ENCODE results near the gene FAS. TPM values are rescaled to one million over a fixed set of nuclear protein-coding genes. Genes with fewer than 3 reads are reported as not detected.

The FAS gene
- total RNA-seq, 4 donors from 2014 or later, result 15.0 to 27.5 (median 19.6) TPM

- H3K27me3 ChIP-seq, result no peaks in the 10 kb centered on the region
- no peak for ATAC-seq
- H3K4me3 ChIP-seq, result no peak overlapping the region
- no peaks in the 10 kb centered on the region for H3K36me3 ChIP-seq
- WGBS, 2 donors (ENCODE audit: low coverage in 1 of 2), result 50 to 60% methylated on average over 3 to 4 of the region's 4 CpGs
- peaks cover 0 to 44% (median 5%) of the 10 kb centered on the region in 3 donors for H3K4me1 ChIP-seq
- TF ChIP-seq POLR2AphosphoS5 (IDR thresholded peaks at IDR 0.05) (no peak), POLR2A (IDR thresholded peaks at IDR 0.05) (no peak), EP300 (IDR thresholded peaks at IDR 0.05) (no peak), CTCF (IDR thresholded peaks at IDR 0.05) (no peak)
- peak overlapping the region; percentile 85 to 100 (median 91) for H3K27ac ChIP-seq
- no peaks in the 10 kb centered on the region for H3K9me3 ChIP-seq
These were observed 36.0 kb upstream of the FAS start for GRCh38 chr10:88954458-88955083.

- no peak for ATAC-seq
- H3K27ac ChIP-seq, result no peak overlapping the region
- TF ChIP-seq POLR2AphosphoS5 (IDR thresholded peaks at IDR 0.05) (no peak), CTCF (IDR thresholded peaks at IDR 0.05) (no peak), POLR2A (IDR thresholded peaks at IDR 0.05) (no peak), EP300 (IDR thresholded peaks at IDR 0.05) (no peak)
- no peaks in the 10 kb centered on the region for H3K27me3 ChIP-seq
- no peaks in the 10 kb centered on the region for H3K9me3 ChIP-seq
- H3K4me3 ChIP-seq, result no peak overlapping the region
- WGBS, 2 donors (ENCODE audit: low coverage in 1 of 2), result 88 to 94% methylated on average over 1 of the region's 1 CpG
- H3K4me1 ChIP-seq, result peaks cover 0 to 27% (median 5%) of the 10 kb centered on the region in 3 donors
- H3K36me3 ChIP-seq, result no peaks in the 10 kb centered on the region
These were observed 33.2 kb upstream of the FAS start for GRCh38 chr10:88957381-88957780.

- H3K36me3 ChIP-seq, result no peaks in the 10 kb centered on the region
- no peaks in the 10 kb centered on the region for H3K27me3 ChIP-seq
- peaks cover 0 to 16% (median 1%) of the 10 kb centered on the region in 3 donors for H3K4me1 ChIP-seq
- no peak overlapping the region for H3K27ac ChIP-seq
- WGBS, 2 donors (ENCODE audit: low coverage in 1 of 2), result 95 to 100% methylated on average over 1 to 5 of the region's 6 CpGs
- no peaks in the 10 kb centered on the region for H3K9me3 ChIP-seq
- ATAC-seq, result no peak
- TF ChIP-seq CTCF (IDR thresholded peaks at IDR 0.05) (no peak), EP300 (IDR thresholded peaks at IDR 0.05) (no peak), POLR2AphosphoS5 (IDR thresholded peaks at IDR 0.05) (no peak)
- no peak overlapping the region for H3K4me3 ChIP-seq
These were observed 31.9 kb upstream of the FAS start for GRCh38 chr10:88958721-88959120.

GRCh38 chr10:88960802-88961201, 29.8 kb upstream of the FAS start:
- no peaks in the 10 kb centered on the region for H3K27me3 ChIP-seq
- H3K27ac ChIP-seq, result no peak overlapping the region
- no peak for ATAC-seq
- H3K9me3 ChIP-seq, result no peaks in the 10 kb centered on the region
- WGBS, 2 donors (ENCODE audit: low coverage in 1 of 2), result 92 to 100% methylated on average over 1 of the region's 1 CpG
- H3K4me3 ChIP-seq, result no peak overlapping the region
- TF ChIP-seq CTCF (IDR thresholded peaks at IDR 0.05) (no peak), EP300 (IDR thresholded peaks at IDR 0.05) (no peak), POLR2A (IDR thresholded peaks at IDR 0.05) (no peak), POLR2AphosphoS5 (IDR thresholded peaks at IDR 0.05) (no peak)
- H3K36me3 ChIP-seq, result no peaks in the 10 kb centered on the region
- peaks cover 0 to 18% (median 0%) of the 10 kb centered on the region in 3 donors for H3K4me1 ChIP-seq

GRCh38 chr10:88961266-88961665, 29.3 kb upstream of the FAS start:
- no peak overlapping the region for H3K27ac ChIP-seq
- no peak overlapping the region for H3K4me3 ChIP-seq
- no peaks in the 10 kb centered on the region for H3K9me3 ChIP-seq
- no peaks in the 10 kb centered on the region for H3K27me3 ChIP-seq
- no peaks in the 10 kb centered on the region for H3K36me3 ChIP-seq
- ATAC-seq, result no peak
- peaks cover 0 to 19% (median 1%) of the 10 kb centered on the region in 3 donors for H3K4me1 ChIP-seq
- TF ChIP-seq POLR2A (IDR thresholded peaks at IDR 0.05) (no peak), EP300 (IDR thresholded peaks at IDR 0.05) (no peak), POLR2AphosphoS5 (IDR thresholded peaks at IDR 0.05) (no peak), CTCF (IDR thresholded peaks at IDR 0.05) (no peak)
